T follicular helper cell (primary cell): ENCODE data around the gene RYR1.
"Not testable (repeated sequence)": the region's sequence is repeated elsewhere in the genome, so short reads cannot be mapped to it uniquely, and the experiment has no call there.

Experiments
- DNase-seq: peaks from one replicate; pipeline ENCODE4 v3.0.0-alpha.2; 2020; ENCODE audit warnings: low read depth

Gene RYR1

GRCh38 chr19:38561658-38562057 lies 128.2 kb downstream of the RYR1 start:
- no peak for DNase-seq

GRCh38 chr19:38562096-38562495 lies 128.6 kb downstream of the RYR1 start:
- DNase-seq: no peak

GRCh38 chr19:38563475-38563874 lies 130.0 kb downstream of the RYR1 start:
- no peak for DNase-seq

- DNase-seq: no peak
Measured at GRCh38 chr19:38564981-38565690, 131.6 kb downstream of the RYR1 start.

- no peak for DNase-seq
Measured at GRCh38 chr19:38565691-38566105, 132.2 kb downstream of the RYR1 start.

- no peak for DNase-seq
Measured at GRCh38 chr19:38569368-38569983, 136.0 kb downstream of the RYR1 start.

- no peak for DNase-seq
Measured at GRCh38 chr19:38571682-38572081, 138.2 kb downstream of the RYR1 start.

GRCh38 chr19:38577826-38578225 lies 144.3 kb downstream of the RYR1 start:
- no peak for DNase-seq

- not testable (repeated sequence) for DNase-seq
Measured at GRCh38 chr19:38579304-38579703, 145.8 kb downstream of the RYR1 start.

GRCh38 chr19:38580080-38580479 lies 146.6 kb downstream of the RYR1 start:
- DNase-seq: no peak

GRCh38 chr19:38583219-38583984 lies 149.9 kb downstream of the RYR1 start:
- DNase-seq: no peak

- no peak for DNase-seq
Measured at GRCh38 chr19:38583985-38584305, 150.5 kb downstream of the RYR1 start.

GRCh38 chr19:38587562-38587961 lies 154.1 kb downstream of the RYR1 start:
- no peak for DNase-seq

- no peak for DNase-seq
Measured at GRCh38 chr19:38588041-38588440, 154.6 kb downstream of the RYR1 start.

GRCh38 chr19:38592940-38593339 lies 159.4 kb downstream of the RYR1 start:
- DNase-seq: no peak

GRCh38 chr19:38596057-38596981 lies 162.8 kb downstream of the RYR1 start:
- DNase-seq: no peak

- DNase-seq: no peak
Measured at GRCh38 chr19:38597075-38597474, 163.6 kb downstream of the RYR1 start.

GRCh38 chr19:38599722-38600121 lies 166.2 kb downstream of the RYR1 start:
- no peak for DNase-seq

GRCh38 chr19:38602856-38603255 lies 169.4 kb downstream of the RYR1 start:
- not testable (repeated sequence) for DNase-seq

GRCh38 chr19:38606131-38606530 lies 172.6 kb downstream of the RYR1 start:
- no peak for DNase-seq

- no peak for DNase-seq
Measured at GRCh38 chr19:38614289-38614688, 180.8 kb downstream of the RYR1 start.

GRCh38 chr19:38615007-38615581 lies 181.6 kb downstream of the RYR1 start:
- DNase-seq: no peak
